ENCODE data around the gene PCA3. TPM values are rescaled to one million over a fixed set of nuclear protein-coding genes. Genes with fewer than 3 reads are reported as not detected.

PCA3 gene
- total and polyA plus RNA-seq, 2 of the 8 experiments (the other 6 are each of a cell fraction or from before 2014, with no cell fraction given): not detected

DNA sequence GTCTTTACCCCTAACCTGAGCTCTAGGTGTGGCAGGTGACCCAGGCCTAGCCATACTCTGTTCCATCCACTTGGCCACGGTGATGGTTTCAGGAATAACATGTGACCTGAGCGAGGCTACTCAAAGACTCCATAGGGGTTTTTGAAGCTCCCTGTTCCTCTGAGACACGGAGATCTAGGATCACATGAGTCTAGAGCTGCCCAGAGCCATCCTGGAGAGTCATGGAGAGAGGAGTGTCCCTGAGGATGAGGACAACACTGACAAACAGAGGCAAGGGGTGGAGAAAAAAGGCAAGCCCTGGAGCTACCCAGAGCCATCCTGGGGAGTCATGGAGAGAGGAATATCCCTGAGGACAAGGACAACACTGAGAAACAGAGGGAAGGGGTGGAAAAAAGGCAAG, 29.5 kb upstream of the PCA3 start:
- no peak overlapping the region for H3K18ac ChIP-seq (ENCODE audit: extremely low read depth, low read length)
- no peak overlapping the region for H3K4me2 ChIP-seq (ENCODE audit: insufficient read depth in 1 of 2, low read depth in 2 of 2, low read length in 2 of 2)
- H3K36me3 ChIP-seq (ENCODE audit: control insufficient read depth in 2 of 4, insufficient read depth in 4 of 4, low read length in 3 of 4): no peaks in the 10 kb centered on the region
- H2AFZ ChIP-seq (ENCODE audit: low read length): no peak overlapping the region
- H3K27me3 ChIP-seq (replicated peaks in 1 of 4; ENCODE audit: control insufficient read depth in 3 of 4, extremely low read depth in 1 of 4, insufficient read depth in 3 of 4, low read length in 3 of 4): no peaks in the 10 kb centered on the region
- no peak overlapping the region for H3K4me3 ChIP-seq (ENCODE audit: extremely low read depth in 1 of 4, insufficient read depth in 2 of 4, low read depth in 3 of 4, low read length in 4 of 4)
- no peaks in the 10 kb centered on the region for H3K4me1 ChIP-seq (replicated peaks in 1 of 4; ENCODE audit: control insufficient read depth in 3 of 4, insufficient read depth in 4 of 4, low read length in 3 of 4)
- no peak overlapping the region for H2BK20ac ChIP-seq (ENCODE audit: low read length)
- CTCF ChIA-PET (ENCODE audit: partially characterized antibody): interaction anchor here (0.5 to 2.4 kb wide), 3 partner anchors 11 to 315 kb away, joined by 3 to 9 read pairs (median 4); no protein-coding TSS in a partner anchor
- H3K14ac ChIP-seq (ENCODE audit: insufficient read length): no peak overlapping the region
- TF ChIP-seq TBP (IDR thresholded peaks at IDR 0.05; ENCODE audit: low read depth, low read length): no peak
- FAIRE-seq (no peak), DNase-seq (ENCODE audit: low read depth in 1 of 2, low spot score in 2 of 2) (no peak)
- H4K20me1 ChIP-seq (replicated peaks in 1 of 2; ENCODE audit: control insufficient read depth in 1 of 2, insufficient read depth in 2 of 2, low read length in 2 of 2): no peaks in the 10 kb centered on the region
- no peaks in the 10 kb centered on the region for H3K23me2 ChIP-seq (ENCODE audit: low read depth, low read length)
- no peak overlapping the region for H2BK120ac ChIP-seq (replicated peaks; ENCODE audit: low read depth, low read length)
- no peaks in the 10 kb centered on the region for H3K9me3 ChIP-seq (ENCODE audit: insufficient read depth in 2 of 2, low read depth in 1 of 2, low read length in 1 of 2)
- no peak overlapping the region for H4K8ac ChIP-seq (ENCODE audit: extremely low read depth, insufficient read depth, low read length)
- H4K5ac ChIP-seq (ENCODE audit: insufficient read length, low read depth, low read length): no peak overlapping the region
- no peak overlapping the region for H2BK5ac ChIP-seq (ENCODE audit: low read depth, low read length)
- no peak overlapping the region for H3K56ac ChIP-seq (replicated peaks; ENCODE audit: insufficient read length, low read depth, low read length)
- H3K4ac ChIP-seq (replicated peaks; ENCODE audit: insufficient read length, low read depth, low read length): no peak overlapping the region
- no peak overlapping the region for H3K23ac ChIP-seq (ENCODE audit: insufficient read length)
- no peak overlapping the region for H3K9ac ChIP-seq (replicated peaks in 1 of 4; ENCODE audit: extremely low read depth in 1 of 4, low read depth in 3 of 4, low read length in 3 of 4)
- H2BK12ac ChIP-seq (ENCODE audit: low read depth, low read length): no peak overlapping the region
- no peaks in the 10 kb centered on the region for H3K79me1 ChIP-seq (ENCODE audit: low read depth, low read length)
- H2BK15ac ChIP-seq (ENCODE audit: low read length): no peak overlapping the region
- 82% methylated on average over 3 of the region's 3 CpGs; no CpG with 5 or more reads in 1 of the 2 experiments for WGBS, 2 experiments (ENCODE audit: extremely low coverage in 1 of 2, insufficient coverage in 1 of 2, insufficient read length in 1 of 2, insufficient replicate concordance in 2 of 2, low coverage in 1 of 2, low lambda C conversion rate in 2 of 2, missing lambda C conversion rate in 1 of 2)
- no peaks in the 10 kb centered on the region for H3K79me2 ChIP-seq (ENCODE audit: control insufficient read depth in 1 of 2, insufficient read depth in 2 of 2, low read length in 2 of 2)
- no peak overlapping the region for H3K27ac ChIP-seq (ENCODE audit: low read depth, low read length)
- no peak overlapping the region for H4K91ac ChIP-seq (replicated peaks; ENCODE audit: insufficient read length, low read length)
- POLR2A ChIA-PET (ENCODE audit: partially characterized antibody): no interaction called here
- no peak overlapping the region for H2AK5ac ChIP-seq (ENCODE audit: low read depth, low read length)

Measured in H1 (cell line).